ENCODE measurements around the gene PTDSS2.
"Not testable (repeated sequence)": the region's sequence is repeated elsewhere in the genome, so short reads cannot be mapped to it uniquely, and the experiment has no call there.

Gene PTDSS2

GRCh38 chr11:516400-516799 lies 66.3 kb downstream of the PTDSS2 start:
- TF ChIP-seq CTCF (IDR thresholded peaks at IDR 0.05; ENCODE audit: extremely low read depth, missing control alignments) = no peak
- no peak for DNase-seq (ENCODE audit: low spot score)

- DNase-seq (ENCODE audit: low spot score) = not testable (repeated sequence)
Measured at GRCh38 chr11:516918-517685, 67.0 kb downstream of the PTDSS2 start.

GRCh38 chr11:518463-519202 lies 68.6 kb downstream of the PTDSS2 start:
- peak; percentile 97 for DNase-seq (ENCODE audit: low spot score)

GRCh38 chr11:520428-521176 lies 70.5 kb downstream of the PTDSS2 start:
- no peak for DNase-seq (ENCODE audit: low spot score)
- no peak for TF ChIP-seq CTCF (IDR thresholded peaks at IDR 0.05; ENCODE audit: extremely low read depth, missing control alignments)

More at GRCh38 chr11:518463-519202, 68.6 kb downstream of the PTDSS2 start:
- TF ChIP-seq CTCF (IDR thresholded peaks at IDR 0.05; ENCODE audit: extremely low read depth, missing control alignments) = peak; percentile 98

GRCh38 chr11:521177-521688 lies 71.2 kb downstream of the PTDSS2 start:
- no peak for TF ChIP-seq CTCF (IDR thresholded peaks at IDR 0.05; ENCODE audit: extremely low read depth, missing control alignments)
- no peak for DNase-seq (ENCODE audit: low spot score)

- no peak for TF ChIP-seq CTCF (IDR thresholded peaks at IDR 0.05; ENCODE audit: extremely low read depth, missing control alignments)
- no peak for DNase-seq (ENCODE audit: low spot score)
Measured at GRCh38 chr11:526192-526591, 76.1 kb downstream of the PTDSS2 start.

GRCh38 chr11:528166-528814 lies 78.2 kb downstream of the PTDSS2 start:
- TF ChIP-seq CTCF (IDR thresholded peaks at IDR 0.05; ENCODE audit: extremely low read depth, missing control alignments) = no peak
- DNase-seq (ENCODE audit: low spot score) = no peak
